GM19468 (cell line): ENCODE data around the gene SYCP2L.
"Not testable (repeated sequence)": the region's sequence is repeated elsewhere in the genome, so short reads cannot be mapped to it uniquely, and the experiment has no call there.

Experiments used
- ATAC-seq: cut with Tn5 transposase; IDR thresholded peaks from one replicate; pipeline ENCODE4 v1.9.1; 2021; ENCODE audit warnings: mild to moderate bottlenecking, moderate library complexity, moderate number of reproducible peaks; ENCODE audit not compliant: unreplicated experiment; ENCODE audit errors: extremely low read depth

Gene SYCP2L

GRCh38 chr6:10877012-10877411, 9.8 kb upstream of the SYCP2L start:
- no peak for ATAC-seq

GRCh38 chr6:10877871-10878270, 9.0 kb upstream of the SYCP2L start:
- no peak for ATAC-seq

GRCh38 chr6:10880366-10880765, 6.5 kb upstream of the SYCP2L start:
- ATAC-seq, result no peak

- not testable (repeated sequence) for ATAC-seq
These were observed 4.6 kb upstream of the SYCP2L start for GRCh38 chr6:10882253-10882630.

GRCh38 chr6:10882657-10883171, 4.1 kb upstream of the SYCP2L start:
- no peak for ATAC-seq

GRCh38 chr6:10883312-10884244, 3.3 kb upstream of the SYCP2L start:
- no peak for ATAC-seq

- ATAC-seq, result no peak
These were observed 2.4 kb upstream of the SYCP2L start for GRCh38 chr6:10884245-10884972.

- not testable (repeated sequence) for ATAC-seq
These were observed 524 bp upstream of the SYCP2L start for GRCh38 chr6:10886365-10886690.

GRCh38 chr6:10890151-10890550, 3.3 kb downstream of the SYCP2L start:
- no peak for ATAC-seq

- no peak for ATAC-seq
These were observed 5.1 kb downstream of the SYCP2L start for GRCh38 chr6:10891960-10892359.

- no peak for ATAC-seq
These were observed 8.1 kb downstream of the SYCP2L start for GRCh38 chr6:10894958-10895357.

GRCh38 chr6:10896691-10897090, 9.8 kb downstream of the SYCP2L start:
- no peak for ATAC-seq

- peak; percentile 97 for ATAC-seq
These were observed 14.9 kb downstream of the SYCP2L start for GRCh38 chr6:10901770-10902169.

GRCh38 chr6:10904015-10904414, 17.2 kb downstream of the SYCP2L start:
- no peak for ATAC-seq

GRCh38 chr6:10908228-10908627, 21.4 kb downstream of the SYCP2L start:
- no peak for ATAC-seq

- ATAC-seq, result not testable (repeated sequence)
These were observed 32.7 kb downstream of the SYCP2L start for GRCh38 chr6:10919520-10919919.

- no peak for ATAC-seq
These were observed 46.3 kb downstream of the SYCP2L start for GRCh38 chr6:10933126-10933525.

GRCh38 chr6:10939840-10940239, 53.0 kb downstream of the SYCP2L start:
- ATAC-seq, result no peak

- no peak for ATAC-seq
These were observed 59.0 kb downstream of the SYCP2L start for GRCh38 chr6:10945845-10946244.

GRCh38 chr6:10947966-10948365, 61.1 kb downstream of the SYCP2L start:
- ATAC-seq, result no peak
